HG02885 (cell line): ENCODE results near the gene USP9X.
"Not testable (repeated sequence)": the region's sequence is repeated elsewhere in the genome, so short reads cannot be mapped to it uniquely, and the experiment has no call there.

Source experiments
- ATAC-seq: cut with Tn5 transposase; IDR thresholded peaks from one replicate; pipeline ENCODE4 v1.9.1; 2021; ENCODE audit warnings: mild to moderate bottlenecking; ENCODE audit not compliant: unreplicated experiment, poor library complexity

Gene USP9X

DNA sequence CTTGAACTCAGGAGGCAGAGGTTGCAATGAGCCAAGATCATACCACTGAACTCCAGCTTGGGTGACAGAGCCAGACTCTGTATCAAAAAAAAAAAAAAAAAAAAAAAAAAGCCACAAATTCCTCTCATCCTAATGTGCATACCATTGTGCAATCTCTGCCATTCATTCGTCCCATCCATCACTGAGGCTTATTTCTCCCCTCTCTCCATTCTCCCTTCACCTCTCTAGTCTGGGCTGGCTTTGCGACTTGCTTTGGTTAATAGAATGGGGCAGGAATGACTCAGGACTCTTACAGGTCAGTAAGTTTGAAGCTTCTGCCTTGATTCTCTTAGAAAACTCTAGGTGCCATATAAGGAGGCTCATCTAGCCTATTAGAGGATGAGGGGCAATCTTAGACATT lies 188.4 kb downstream of the USP9X start:
- ATAC-seq, result no peak

- peak; percentile 75 for ATAC-seq
Measured at GRCh38 chrX:41275661-41276609, 190.7 kb downstream of the USP9X start.

DNA sequence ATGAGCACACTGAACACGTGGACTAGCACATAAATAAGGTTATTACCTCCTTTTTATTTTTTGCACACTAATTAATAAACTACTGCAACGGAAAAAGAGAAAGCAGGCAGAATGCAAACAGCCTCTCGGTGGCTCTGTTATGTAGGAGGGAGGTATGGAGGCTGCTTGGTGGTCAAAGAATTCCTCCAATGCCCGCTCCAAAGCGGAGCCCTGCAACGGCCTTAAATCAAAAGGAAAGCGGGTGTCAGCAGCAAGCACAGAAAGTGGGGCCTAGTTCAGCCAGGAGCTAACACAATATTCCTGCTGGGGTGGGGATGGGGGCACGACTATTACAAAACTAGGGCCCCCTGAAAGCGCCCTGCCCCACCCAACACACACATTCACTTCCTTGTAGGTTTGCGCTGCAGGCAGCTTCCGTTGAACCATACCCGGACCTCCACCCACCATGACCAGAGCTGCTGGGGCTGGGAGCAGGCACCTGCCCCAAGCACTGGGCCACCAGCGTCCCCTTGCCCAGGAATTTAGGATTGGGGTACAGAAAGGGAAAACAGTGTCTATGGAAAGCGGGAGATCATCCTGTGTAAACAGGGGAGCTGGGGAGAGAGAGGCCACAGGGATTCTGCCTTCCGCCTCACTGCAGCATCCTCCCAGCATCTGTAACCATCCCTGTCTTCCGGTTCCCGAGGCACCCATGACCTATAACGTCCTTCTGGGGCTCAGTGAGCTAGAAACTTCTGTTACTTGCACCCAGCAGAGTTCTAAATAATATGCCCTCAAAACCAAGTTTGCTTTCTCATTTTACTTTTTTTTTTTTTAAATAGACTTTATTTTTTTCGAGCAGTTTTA lies 191.6 kb downstream of the USP9X start:
- ATAC-seq, result no peak

GRCh38 chrX:41282307-41282706 lies 197.1 kb downstream of the USP9X start:
- not testable (repeated sequence) for ATAC-seq

DNA sequence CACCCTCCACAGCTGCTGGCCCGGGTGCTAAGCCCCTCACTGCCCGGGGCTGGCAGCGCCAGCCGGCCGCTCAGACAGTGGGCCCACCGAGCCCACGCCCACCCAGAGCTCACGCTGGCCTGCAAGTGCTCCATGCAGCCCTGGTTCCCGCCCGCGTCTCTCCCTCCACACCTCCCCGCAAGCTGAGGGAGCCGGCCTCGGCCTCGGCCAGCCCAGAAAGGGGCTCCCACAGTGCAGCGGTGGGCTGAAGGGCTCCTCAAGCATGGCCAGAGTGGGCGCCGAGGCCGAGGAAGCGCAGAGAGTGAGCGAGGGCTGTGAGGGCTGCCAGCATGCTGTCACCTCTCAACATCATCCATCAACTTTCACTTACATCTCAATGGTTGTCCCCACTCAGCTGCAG lies 200.7 kb downstream of the USP9X start:
- not testable (repeated sequence) for ATAC-seq
